K562 (cell line): ENCODE data around the gene PHPT1. TPM values are rescaled to one million over a fixed set of nuclear protein-coding genes. Genes with fewer than 3 reads are reported as not detected.

Experiments used
- ELF2 ChIP-seq: fragments of 250-450 bp; sonication (Bioruptor Pico); IDR thresholded peaks from 2 replicates; pipeline ENCODE4 v1.5.0; 2021; ENCODE audit warnings: mild to moderate bottlenecking
- ESRRB ChIP-seq: fragments of 250-450 bp; sonication (Bioruptor Pico); IDR thresholded peaks from 2 replicates; pipeline ENCODE4 v1.5.0; 2020; ENCODE audit warnings: mild to moderate bottlenecking, moderate library complexity, borderline replicate concordance
- HDAC3 ChIP-seq: fragments of 450-650 bp; IDR thresholded peaks from 2 replicates; pipeline ENCODE4 v1.6.1; 2018; ENCODE audit warnings: borderline replicate concordance, mild to moderate bottlenecking, moderate library complexity; ENCODE audit not compliant: partially characterized antibody
- HLTF ChIP-seq: fragments of 450-650 bp; IDR thresholded peaks from 2 replicates; pipeline ENCODE4 v1.6.1; 2016
- MYC ChIP-seq, 2 experiments: fragments of 250-450 bp in 1 of 2; sonication (Bioruptor Pico) in 1 of 2; IDR thresholded peaks; 2 replicates each; pipeline versions ENCODE4 v1.5.1 to v1.6.1; 2012 to 2021; ENCODE audit warnings: low read depth in 2 of 2, borderline replicate concordance in 1 of 2, improper control_type of control experiment in 1 of 2, low read length in 1 of 2, mild to moderate bottlenecking in 1 of 2, moderate library complexity in 1 of 2
- SMARCE1 ChIP-seq: fragments of 450-650 bp; IDR thresholded peaks from 2 replicates; pipeline ENCODE4 v1.7.1; 2016; ENCODE audit warnings: mild to moderate bottlenecking
- polyA plus RNA-seq, 8 experiments: library from polyadenylated mRNA; depleted of rRNA in 4 of 8; stranded (reverse) in 5 of 8; unstranded in 3 of 8; fragments of >200 nt; fragmentation: Nextera tagmentation in 2 of 8; fragmentation: Illumina TruSeq in 1 of 8; extraction: Ambion mirVana in 2 of 8; extraction: Trizol in 1 of 8; gene quantifications; 2 replicates each; pipeline versions ENCODE4 v1.2.1 to v1.2.3, GENCODE V29; 2011 to 2014; ENCODE audit warnings: inconsistent platforms in 1 of 8, missing spikeins in 1 of 8
- total RNA-seq, 7 experiments: library from RNA; depleted of rRNA in 6 of 7; stranded (reverse); fragments of >200 nt in 6 of 7; fragmentation: Illumina TruSeq in 2 of 7; extraction: Trizol in 2 of 7; gene quantifications; 2 replicates each; pipeline versions ENCODE4 v1.2.1 to v1.2.3, GENCODE V29; 2011 to 2021; ENCODE audit warnings: low replicate concordance in 1 of 7
- TF ChIP-seq, protein P1 (sequence below): sonication (generic); formaldehyde crosslinking; IDR thresholded peaks from 2 replicates; pipeline ENCODE4 v1.8.0; 2022; ENCODE audit warnings: missing genetic modification reagents, mild to moderate bottlenecking, moderate library complexity, borderline replicate concordance
- TF ChIP-seq, protein P2 (sequence below): sonication (generic); formaldehyde crosslinking; IDR thresholded peaks from 2 replicates; pipeline ENCODE4 v1.8.0; 2022; ENCODE audit warnings: mild to moderate bottlenecking, missing genetic modification reagents
- TF ChIP-seq, protein P3 (sequence below): fragments of 450-650 bp; IDR thresholded peaks from 2 replicates; pipeline ENCODE4 v1.6.1; 2016; ENCODE audit warnings: mild to moderate bottlenecking, moderate library complexity

Gene PHPT1
- total and polyA plus RNA-seq, 9 of the 15 experiments (the other 6 are each of a cell fraction or from before 2014, with no cell fraction given): 20.9 to 166 (median 129) TPM

DNA sequence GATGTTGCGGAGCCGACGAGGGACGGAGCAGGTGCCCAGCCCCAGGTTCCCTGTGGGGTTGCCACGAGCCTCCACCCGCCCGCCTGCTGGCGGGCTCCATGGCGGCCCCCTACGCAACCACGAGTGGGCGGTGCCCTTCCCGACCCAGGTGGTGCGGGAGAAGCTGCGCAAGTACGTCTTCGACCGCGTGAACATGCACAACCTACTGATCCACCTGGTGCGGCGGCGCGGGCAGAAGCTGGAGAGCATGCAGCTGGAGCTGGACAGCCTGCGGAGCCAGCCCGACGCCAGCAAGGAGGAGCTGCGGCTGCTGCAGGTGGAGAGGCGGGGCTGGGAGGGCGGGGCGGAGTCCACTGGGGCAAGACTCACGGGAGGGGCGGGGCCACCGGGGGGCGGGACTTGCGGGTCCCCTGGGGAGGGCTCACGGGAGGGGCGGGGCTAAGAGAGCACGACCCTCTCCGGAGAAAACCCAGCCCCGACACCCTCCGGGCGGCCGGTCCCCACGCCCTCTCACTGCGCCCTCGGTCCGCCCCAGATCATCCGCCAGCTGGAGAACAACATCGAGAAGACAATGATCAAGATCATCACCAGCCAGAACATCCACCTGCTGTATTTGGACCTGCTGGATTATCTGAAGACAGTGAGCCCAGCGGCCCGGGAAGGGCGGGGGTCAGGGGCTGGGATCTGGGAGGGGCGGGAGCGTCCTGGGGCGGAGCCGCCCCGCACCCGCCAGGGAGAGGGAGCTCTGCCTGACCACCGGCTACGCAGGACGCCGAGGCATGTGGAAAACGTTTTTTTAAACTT, 49.2 kb upstream of the PHPT1 start (continued):
- TF ChIP-seq, protein P1, sequence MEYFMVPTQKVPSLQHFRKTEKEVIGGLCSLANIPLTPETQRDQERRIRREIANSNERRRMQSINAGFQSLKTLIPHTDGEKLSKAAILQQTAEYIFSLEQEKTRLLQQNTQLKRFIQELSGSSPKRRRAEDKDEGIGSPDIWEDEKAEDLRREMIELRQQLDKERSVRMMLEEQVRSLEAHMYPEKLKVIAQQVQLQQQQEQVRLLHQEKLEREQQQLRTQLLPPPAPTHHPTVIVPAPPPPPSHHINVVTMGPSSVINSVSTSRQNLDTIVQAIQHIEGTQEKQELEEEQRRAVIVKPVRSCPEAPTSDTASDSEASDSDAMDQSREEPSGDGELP (CRISPR knock-in tag): peak; percentile 86
- TF ChIP-seq HDAC3 (no peak), ELF2 (CRISPR knock-in tag) (no peak), SMARCE1 (no peak), HLTF (no peak), MYC (IDR thresholded peaks at IDR 0.05; ENCODE audit: low read depth, low read length) (peak; percentile 34; the same call in 1 of the 2 replicates), MYC (CRISPR knock-in tag; IDR thresholded peaks at IDR 0.05; ENCODE audit: borderline replicate concordance, low read depth) (no peak), ESRRB (CRISPR knock-in tag) (no peak)
- TF ChIP-seq, protein P2, sequence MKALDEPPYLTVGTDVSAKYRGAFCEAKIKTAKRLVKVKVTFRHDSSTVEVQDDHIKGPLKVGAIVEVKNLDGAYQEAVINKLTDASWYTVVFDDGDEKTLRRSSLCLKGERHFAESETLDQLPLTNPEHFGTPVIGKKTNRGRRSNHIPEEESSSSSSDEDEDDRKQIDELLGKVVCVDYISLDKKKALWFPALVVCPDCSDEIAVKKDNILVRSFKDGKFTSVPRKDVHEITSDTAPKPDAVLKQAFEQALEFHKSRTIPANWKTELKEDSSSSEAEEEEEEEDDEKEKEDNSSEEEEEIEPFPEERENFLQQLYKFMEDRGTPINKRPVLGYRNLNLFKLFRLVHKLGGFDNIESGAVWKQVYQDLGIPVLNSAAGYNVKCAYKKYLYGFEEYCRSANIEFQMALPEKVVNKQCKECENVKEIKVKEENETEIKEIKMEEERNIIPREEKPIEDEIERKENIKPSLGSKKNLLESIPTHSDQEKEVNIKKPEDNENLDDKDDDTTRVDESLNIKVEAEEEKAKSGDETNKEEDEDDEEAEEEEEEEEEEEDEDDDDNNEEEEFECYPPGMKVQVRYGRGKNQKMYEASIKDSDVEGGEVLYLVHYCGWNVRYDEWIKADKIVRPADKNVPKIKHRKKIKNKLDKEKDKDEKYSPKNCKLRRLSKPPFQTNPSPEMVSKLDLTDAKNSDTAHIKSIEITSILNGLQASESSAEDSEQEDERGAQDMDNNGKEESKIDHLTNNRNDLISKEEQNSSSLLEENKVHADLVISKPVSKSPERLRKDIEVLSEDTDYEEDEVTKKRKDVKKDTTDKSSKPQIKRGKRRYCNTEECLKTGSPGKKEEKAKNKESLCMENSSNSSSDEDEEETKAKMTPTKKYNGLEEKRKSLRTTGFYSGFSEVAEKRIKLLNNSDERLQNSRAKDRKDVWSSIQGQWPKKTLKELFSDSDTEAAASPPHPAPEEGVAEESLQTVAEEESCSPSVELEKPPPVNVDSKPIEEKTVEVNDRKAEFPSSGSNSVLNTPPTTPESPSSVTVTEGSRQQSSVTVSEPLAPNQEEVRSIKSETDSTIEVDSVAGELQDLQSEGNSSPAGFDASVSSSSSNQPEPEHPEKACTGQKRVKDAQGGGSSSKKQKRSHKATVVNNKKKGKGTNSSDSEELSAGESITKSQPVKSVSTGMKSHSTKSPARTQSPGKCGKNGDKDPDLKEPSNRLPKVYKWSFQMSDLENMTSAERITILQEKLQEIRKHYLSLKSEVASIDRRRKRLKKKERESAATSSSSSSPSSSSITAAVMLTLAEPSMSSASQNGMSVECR (CRISPR knock-in tag): 0 out of 2 replicates have a peak, but pooled peaks have one; percentile 22
- TF ChIP-seq, protein P3, sequence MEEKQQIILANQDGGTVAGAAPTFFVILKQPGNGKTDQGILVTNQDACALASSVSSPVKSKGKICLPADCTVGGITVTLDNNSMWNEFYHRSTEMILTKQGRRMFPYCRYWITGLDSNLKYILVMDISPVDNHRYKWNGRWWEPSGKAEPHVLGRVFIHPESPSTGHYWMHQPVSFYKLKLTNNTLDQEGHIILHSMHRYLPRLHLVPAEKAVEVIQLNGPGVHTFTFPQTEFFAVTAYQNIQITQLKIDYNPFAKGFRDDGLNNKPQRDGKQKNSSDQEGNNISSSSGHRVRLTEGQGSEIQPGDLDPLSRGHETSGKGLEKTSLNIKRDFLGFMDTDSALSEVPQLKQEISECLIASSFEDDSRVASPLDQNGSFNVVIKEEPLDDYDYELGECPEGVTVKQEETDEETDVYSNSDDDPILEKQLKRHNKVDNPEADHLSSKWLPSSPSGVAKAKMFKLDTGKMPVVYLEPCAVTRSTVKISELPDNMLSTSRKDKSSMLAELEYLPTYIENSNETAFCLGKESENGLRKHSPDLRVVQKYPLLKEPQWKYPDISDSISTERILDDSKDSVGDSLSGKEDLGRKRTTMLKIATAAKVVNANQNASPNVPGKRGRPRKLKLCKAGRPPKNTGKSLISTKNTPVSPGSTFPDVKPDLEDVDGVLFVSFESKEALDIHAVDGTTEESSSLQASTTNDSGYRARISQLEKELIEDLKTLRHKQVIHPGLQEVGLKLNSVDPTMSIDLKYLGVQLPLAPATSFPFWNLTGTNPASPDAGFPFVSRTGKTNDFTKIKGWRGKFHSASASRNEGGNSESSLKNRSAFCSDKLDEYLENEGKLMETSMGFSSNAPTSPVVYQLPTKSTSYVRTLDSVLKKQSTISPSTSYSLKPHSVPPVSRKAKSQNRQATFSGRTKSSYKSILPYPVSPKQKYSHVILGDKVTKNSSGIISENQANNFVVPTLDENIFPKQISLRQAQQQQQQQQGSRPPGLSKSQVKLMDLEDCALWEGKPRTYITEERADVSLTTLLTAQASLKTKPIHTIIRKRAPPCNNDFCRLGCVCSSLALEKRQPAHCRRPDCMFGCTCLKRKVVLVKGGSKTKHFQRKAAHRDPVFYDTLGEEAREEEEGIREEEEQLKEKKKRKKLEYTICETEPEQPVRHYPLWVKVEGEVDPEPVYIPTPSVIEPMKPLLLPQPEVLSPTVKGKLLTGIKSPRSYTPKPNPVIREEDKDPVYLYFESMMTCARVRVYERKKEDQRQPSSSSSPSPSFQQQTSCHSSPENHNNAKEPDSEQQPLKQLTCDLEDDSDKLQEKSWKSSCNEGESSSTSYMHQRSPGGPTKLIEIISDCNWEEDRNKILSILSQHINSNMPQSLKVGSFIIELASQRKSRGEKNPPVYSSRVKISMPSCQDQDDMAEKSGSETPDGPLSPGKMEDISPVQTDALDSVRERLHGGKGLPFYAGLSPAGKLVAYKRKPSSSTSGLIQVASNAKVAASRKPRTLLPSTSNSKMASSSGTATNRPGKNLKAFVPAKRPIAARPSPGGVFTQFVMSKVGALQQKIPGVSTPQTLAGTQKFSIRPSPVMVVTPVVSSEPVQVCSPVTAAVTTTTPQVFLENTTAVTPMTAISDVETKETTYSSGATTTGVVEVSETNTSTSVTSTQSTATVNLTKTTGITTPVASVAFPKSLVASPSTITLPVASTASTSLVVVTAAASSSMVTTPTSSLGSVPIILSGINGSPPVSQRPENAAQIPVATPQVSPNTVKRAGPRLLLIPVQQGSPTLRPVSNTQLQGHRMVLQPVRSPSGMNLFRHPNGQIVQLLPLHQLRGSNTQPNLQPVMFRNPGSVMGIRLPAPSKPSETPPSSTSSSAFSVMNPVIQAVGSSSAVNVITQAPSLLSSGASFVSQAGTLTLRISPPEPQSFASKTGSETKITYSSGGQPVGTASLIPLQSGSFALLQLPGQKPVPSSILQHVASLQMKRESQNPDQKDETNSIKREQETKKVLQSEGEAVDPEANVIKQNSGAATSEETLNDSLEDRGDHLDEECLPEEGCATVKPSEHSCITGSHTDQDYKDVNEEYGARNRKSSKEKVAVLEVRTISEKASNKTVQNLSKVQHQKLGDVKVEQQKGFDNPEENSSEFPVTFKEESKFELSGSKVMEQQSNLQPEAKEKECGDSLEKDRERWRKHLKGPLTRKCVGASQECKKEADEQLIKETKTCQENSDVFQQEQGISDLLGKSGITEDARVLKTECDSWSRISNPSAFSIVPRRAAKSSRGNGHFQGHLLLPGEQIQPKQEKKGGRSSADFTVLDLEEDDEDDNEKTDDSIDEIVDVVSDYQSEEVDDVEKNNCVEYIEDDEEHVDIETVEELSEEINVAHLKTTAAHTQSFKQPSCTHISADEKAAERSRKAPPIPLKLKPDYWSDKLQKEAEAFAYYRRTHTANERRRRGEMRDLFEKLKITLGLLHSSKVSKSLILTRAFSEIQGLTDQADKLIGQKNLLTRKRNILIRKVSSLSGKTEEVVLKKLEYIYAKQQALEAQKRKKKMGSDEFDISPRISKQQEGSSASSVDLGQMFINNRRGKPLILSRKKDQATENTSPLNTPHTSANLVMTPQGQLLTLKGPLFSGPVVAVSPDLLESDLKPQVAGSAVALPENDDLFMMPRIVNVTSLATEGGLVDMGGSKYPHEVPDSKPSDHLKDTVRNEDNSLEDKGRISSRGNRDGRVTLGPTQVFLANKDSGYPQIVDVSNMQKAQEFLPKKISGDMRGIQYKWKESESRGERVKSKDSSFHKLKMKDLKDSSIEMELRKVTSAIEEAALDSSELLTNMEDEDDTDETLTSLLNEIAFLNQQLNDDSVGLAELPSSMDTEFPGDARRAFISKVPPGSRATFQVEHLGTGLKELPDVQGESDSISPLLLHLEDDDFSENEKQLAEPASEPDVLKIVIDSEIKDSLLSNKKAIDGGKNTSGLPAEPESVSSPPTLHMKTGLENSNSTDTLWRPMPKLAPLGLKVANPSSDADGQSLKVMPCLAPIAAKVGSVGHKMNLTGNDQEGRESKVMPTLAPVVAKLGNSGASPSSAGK: peak; percentile 90
- TF ChIP-seq, all 486 proteins: peak for 43
